ENCODE data around the gene STAT6. TPM values are rescaled to one million over a fixed set of nuclear protein-coding genes. Genes with fewer than 3 reads are reported as not detected.

STAT6 gene
- total RNA-seq, 1 experiment from 2014 or later, result 44.4 TPM

DNA sequence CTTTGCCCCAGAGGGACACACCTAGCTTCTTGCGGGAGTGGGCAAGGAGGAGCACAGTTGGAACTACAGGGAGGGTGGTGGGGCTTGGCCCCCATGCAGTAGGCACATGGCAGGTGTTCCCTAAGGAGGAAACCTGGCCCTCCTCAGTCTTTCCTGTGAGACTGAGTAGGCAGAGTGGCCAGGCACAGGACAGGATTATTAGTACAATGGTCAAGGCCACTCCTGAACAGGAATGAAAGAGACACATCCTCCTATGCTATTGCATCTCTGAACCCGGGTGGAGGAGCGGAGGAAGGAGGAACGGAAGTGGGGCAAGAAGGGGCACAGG lies 62.1 kb downstream of the STAT6 start:
- Histone ChIP-seq H3K27ac (ENCODE audit: insufficient read length, low read depth, low read length) (no peak overlapping the region), H2BK12ac (ENCODE audit: insufficient read length, low read depth, low read length) (no peak overlapping the region), H3K9ac (ENCODE audit: extremely low read depth, insufficient read length, low read length) (no peak overlapping the region), H3K27me3 (ENCODE audit: insufficient read depth, low read length) (no peaks in the 10 kb centered on the region), H2BK120ac (ENCODE audit: low read depth, low read length, poor library complexity, severe bottlenecking) (no peak overlapping the region), H3K4me1 (ENCODE audit: insufficient read depth, low read length) (no peaks in the 10 kb centered on the region), H3K4me2 (ENCODE audit: insufficient read depth, insufficient read length, low read length) (no peak overlapping the region), H4K20me1 (ENCODE audit: control insufficient read depth, insufficient read depth, insufficient read length) (no peaks in the 10 kb centered on the region), H3K14ac (ENCODE audit: insufficient read depth, low read length) (no peak overlapping the region), H3K9me3 (ENCODE audit: control insufficient read depth, low read depth, low read length) (no peaks in the 10 kb centered on the region), H3K23ac (ENCODE audit: insufficient read length, low read depth, low read length) (no peak overlapping the region), H4K5ac (ENCODE audit: insufficient read length, low read depth, low read length) (no peak overlapping the region), H3T11ph (ENCODE audit: low read length) (no peak overlapping the region), H2AFZ (ENCODE audit: low read length) (no peak overlapping the region), H3K4ac (ENCODE audit: low read depth, low read length) (no peak overlapping the region), H2BK15ac (ENCODE audit: low read depth, low read length) (no peak overlapping the region), H3K79me1 (ENCODE audit: insufficient read depth, low read depth, low read length, poor library complexity, severe bottlenecking) (no peaks in the 10 kb centered on the region), H3K56ac (ENCODE audit: insufficient read length, low read depth, low read length) (no peak overlapping the region), H2BK20ac (ENCODE audit: low read depth, low read length, poor library complexity, severe bottlenecking) (no peak overlapping the region), H3K18ac (ENCODE audit: insufficient read length, low read depth, low read length) (no peak overlapping the region), H2AK5ac (ENCODE audit: insufficient read length, low read length) (no peak overlapping the region), H3K79me2 (ENCODE audit: insufficient read depth, low read length) (no peaks in the 10 kb centered on the region), H2BK5ac (ENCODE audit: insufficient read length, low read length) (no peak overlapping the region), H3K23me2 (ENCODE audit: insufficient read length, low read depth, low read length, poor library complexity, severe bottlenecking) (no peaks in the 10 kb centered on the region), H4K91ac (ENCODE audit: insufficient read length, low read depth, low read length) (no peak overlapping the region), H4K8ac (replicated peaks; ENCODE audit: insufficient read length, low read depth, low read length) (no peak overlapping the region)
- TF ChIP-seq CTCF (conservative IDR thresholded peaks at IDR 0.05), result no peak
- DNase-seq, result no peak
- Mint-ChIP-seq H3K27ac (no peak overlapping the region), H3K9me3 (no peaks in the 10 kb centered on the region), H3K4me1 (peaks cover 3 to 13% of the 10 kb centered on the region in 2 experiments), H3K36me3 (ENCODE audit: insufficient read depth in 1 of 3, low read depth in 3 of 3) (peaks cover 2 to 7% (median 4%) of the 10 kb centered on the region in 3 experiments; a peak in 5 of 7 replicates), H3K4me3 (no peak overlapping the region), H3K27me3 (ENCODE audit: low read depth) (peaks cover 2% of the 10 kb centered on the region)
- WGBS (ENCODE audit: extremely low coverage, insufficient read length, low lambda C conversion rate), result no CpG with 5 or more reads among the region's 4 CpGs
